Measurements from ENCODE around the gene RALGAPB. TPM values are rescaled to one million over a fixed set of nuclear protein-coding genes. Genes with fewer than 3 reads are reported as not detected.
"Not testable (repeated sequence)": the region's sequence is repeated elsewhere in the genome, so short reads cannot be mapped to it uniquely, and the experiment has no call there.

RALGAPB gene
- total RNA-seq, 1 donor from 2014 or later: 20.8 TPM

DNA sequence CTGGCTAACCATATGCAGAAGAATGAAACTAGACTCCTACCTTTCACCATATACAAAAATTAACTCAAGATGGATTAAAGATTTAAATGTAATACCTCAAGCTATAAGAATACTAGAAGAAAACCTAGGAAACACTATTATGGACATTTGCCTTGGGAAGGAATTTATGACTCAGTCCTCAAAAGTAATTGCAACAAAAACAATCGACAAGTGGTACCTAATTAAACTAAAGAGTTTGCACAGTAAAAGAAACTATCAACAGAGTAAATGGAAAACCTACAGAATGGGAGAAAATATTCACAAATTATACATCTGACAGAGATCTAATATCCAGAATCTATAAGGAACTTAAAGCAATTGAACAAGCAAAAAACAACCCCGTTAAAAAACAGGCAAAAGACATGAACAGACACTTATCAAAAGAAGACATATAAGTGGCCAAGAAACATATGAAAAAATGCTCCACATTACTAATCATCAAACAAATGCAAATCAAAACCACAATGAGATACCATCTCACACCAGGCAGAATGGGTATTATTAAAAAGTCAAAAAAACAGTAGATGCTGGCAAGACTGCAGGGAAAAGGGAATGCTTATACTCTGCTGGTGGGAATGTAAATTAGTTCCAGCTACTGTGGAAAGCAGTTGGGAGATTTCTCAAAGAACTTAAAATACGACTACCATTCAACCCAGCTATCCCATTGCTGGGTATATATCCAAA is 31.9 kb downstream of the RALGAPB start:
- no peaks in the 10 kb centered on the region for H3K27me3 ChIP-seq (ENCODE audit: control insufficient read depth, insufficient read depth, low read length)
- no peak for DNase-seq (ENCODE audit: low read depth)
- H3K36me3 ChIP-seq (ENCODE audit: control insufficient read depth, insufficient read depth, low read length): peaks cover 7% of the 10 kb centered on the region
- FAIRE-seq: no peak
- TF ChIP-seq, protein P1, sequence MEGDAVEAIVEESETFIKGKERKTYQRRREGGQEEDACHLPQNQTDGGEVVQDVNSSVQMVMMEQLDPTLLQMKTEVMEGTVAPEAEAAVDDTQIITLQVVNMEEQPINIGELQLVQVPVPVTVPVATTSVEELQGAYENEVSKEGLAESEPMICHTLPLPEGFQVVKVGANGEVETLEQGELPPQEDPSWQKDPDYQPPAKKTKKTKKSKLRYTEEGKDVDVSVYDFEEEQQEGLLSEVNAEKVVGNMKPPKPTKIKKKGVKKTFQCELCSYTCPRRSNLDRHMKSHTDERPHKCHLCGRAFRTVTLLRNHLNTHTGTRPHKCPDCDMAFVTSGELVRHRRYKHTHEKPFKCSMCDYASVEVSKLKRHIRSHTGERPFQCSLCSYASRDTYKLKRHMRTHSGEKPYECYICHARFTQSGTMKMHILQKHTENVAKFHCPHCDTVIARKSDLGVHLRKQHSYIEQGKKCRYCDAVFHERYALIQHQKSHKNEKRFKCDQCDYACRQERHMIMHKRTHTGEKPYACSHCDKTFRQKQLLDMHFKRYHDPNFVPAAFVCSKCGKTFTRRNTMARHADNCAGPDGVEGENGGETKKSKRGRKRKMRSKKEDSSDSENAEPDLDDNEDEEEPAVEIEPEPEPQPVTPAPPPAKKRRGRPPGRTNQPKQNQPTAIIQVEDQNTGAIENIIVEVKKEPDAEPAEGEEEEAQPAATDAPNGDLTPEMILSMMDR (IDR thresholded peaks at IDR 0.05; ENCODE audit: insufficient read depth, low read length, severe bottlenecking): no peak
- H3K4me3 ChIP-seq (ENCODE audit: low read depth, low read length): no peak overlapping the region

DNA sequence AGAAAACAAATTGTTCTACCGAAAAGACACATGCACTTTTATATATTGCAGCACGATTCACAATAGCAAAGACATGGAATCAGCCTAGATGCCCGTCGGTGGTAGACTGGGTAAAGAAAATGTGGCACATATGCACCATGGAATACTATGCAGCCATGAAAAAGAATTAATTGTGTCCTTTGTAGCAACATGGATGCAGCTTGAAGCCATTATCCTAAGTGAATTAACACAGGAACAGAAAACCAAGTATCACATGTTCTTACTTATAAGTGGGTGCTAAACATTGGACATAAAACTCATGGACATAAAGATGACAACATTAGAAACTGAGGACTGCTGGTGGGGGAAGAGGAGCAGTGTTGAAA is 32.4 kb downstream of the RALGAPB start:
- FAIRE-seq (no peak), DNase-seq (ENCODE audit: low read depth) (no peak)
- Histone ChIP-seq H3K27me3 (ENCODE audit: control insufficient read depth, insufficient read depth, low read length) (no peaks in the 10 kb centered on the region), H3K36me3 (ENCODE audit: control insufficient read depth, insufficient read depth, low read length) (peaks cover 8% of the 10 kb centered on the region), H3K4me3 (ENCODE audit: low read depth, low read length) (no peak overlapping the region)
- TF ChIP-seq, protein P1 (IDR thresholded peaks at IDR 0.05; ENCODE audit: insufficient read depth, low read length, severe bottlenecking): no peak

DNA sequence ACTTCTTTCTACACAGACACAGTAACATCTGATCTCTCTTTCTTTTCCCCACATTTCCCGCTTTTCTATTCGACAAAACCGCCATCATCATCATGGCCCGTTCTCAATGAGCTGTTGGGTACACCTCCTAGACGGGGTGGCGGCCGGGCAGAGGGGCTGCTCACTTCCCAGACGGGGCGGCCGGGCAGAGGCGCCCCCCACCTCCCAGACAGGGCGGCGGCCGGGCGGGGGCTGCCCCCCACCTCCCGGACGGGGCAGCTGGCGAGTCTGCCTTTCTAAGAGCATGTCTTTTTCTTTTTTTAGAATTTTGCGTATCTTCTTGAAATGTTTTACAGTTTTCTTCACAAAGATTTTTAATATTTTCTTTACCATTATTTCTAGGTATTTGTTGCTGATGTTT is 39.1 kb downstream of the RALGAPB start:
- not testable (repeated sequence) for DNase-seq (ENCODE audit: low read depth); H3K36me3 ChIP-seq (ENCODE audit: control insufficient read depth, insufficient read depth, low read length); FAIRE-seq; H3K27me3 ChIP-seq (ENCODE audit: control insufficient read depth, insufficient read depth, low read length); H3K4me3 ChIP-seq (ENCODE audit: low read depth, low read length)

DNA sequence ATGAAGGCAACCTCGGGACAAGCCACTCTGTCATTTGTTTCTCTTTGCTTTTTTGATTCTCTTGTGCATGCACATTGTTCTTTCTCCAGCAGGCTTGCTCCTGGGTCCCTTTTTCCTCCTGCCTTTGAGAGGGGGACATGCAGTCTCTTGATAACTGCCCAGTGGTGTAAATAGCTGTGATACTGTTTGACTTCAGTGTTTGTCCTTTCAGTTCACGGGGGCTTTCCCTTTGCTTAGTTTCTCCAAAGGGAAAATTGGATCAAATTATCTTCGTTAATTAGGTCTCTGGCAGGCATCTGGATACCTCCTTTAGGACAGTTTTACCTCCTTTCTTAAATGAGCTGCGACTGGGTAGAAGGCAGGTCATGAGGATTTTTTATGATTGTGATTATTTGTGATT is 41.5 kb downstream of the RALGAPB start:
- H3K36me3 ChIP-seq (ENCODE audit: control insufficient read depth, insufficient read depth, low read length): peaks cover 7% of the 10 kb centered on the region
- TF ChIP-seq, protein P1 (IDR thresholded peaks at IDR 0.05; ENCODE audit: insufficient read depth, low read length, severe bottlenecking): no peak
- FAIRE-seq: no peak

DNA sequence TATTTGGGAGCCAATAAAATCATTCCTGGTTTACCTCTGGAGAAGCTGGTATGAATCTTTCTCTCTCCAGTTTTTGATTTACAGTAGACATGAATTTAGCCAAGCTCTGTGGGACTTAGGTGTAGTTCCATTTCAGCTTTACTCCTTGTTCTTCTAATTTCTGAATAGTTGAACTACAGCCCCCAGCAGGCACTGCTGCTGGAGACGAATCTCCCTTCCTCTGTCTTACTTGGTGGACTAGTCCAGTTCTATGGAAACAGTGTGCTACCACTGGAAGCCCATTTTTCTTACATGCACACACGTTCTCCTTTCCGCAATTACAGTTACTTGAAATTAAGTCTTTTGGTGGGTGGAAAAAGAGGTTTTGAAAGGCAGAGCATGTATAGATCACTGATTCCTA is 42.3 kb downstream of the RALGAPB start:
- Histone ChIP-seq H3K36me3 (ENCODE audit: control insufficient read depth, insufficient read depth, low read length) (peaks cover 5% of the 10 kb centered on the region), H3K4me3 (ENCODE audit: low read depth, low read length) (no peak overlapping the region), H3K27me3 (ENCODE audit: control insufficient read depth, insufficient read depth, low read length) (no peaks in the 10 kb centered on the region)
- no peak for FAIRE-seq
- no peak for DNase-seq (ENCODE audit: low read depth)
- TF ChIP-seq, protein P1 (IDR thresholded peaks at IDR 0.05; ENCODE audit: insufficient read depth, low read length, severe bottlenecking): no peak

More for the DNA sequence above, 41.5 kb downstream of the RALGAPB start:
- DNase-seq (ENCODE audit: low read depth): no peak
- H3K27me3 ChIP-seq (ENCODE audit: control insufficient read depth, insufficient read depth, low read length): no peaks in the 10 kb centered on the region
- H3K4me3 ChIP-seq (ENCODE audit: low read depth, low read length): no peak overlapping the region

DNA sequence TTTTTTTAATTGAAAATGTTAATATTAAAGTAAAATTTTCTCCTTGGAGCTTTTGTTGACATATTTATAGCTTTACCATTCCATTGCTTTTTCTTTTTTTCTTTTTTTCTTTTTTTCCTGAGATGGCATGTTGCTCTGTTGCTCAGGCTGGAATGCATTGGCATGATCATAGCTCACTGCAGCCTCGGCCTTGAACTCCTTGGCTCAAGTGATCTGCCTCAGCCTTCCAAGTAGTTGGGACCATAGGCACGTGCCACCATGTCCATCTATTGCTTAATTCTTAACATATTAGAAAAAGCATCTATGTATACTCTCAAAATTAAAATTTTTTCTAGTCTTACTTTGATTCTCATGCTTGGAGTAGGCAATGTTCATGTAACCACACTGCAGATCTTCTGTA is 43.0 kb downstream of the RALGAPB start:
- DNase-seq (ENCODE audit: low read depth) (no peak), FAIRE-seq (no peak)
- Histone ChIP-seq H3K36me3 (ENCODE audit: control insufficient read depth, insufficient read depth, low read length) (peaks cover 4% of the 10 kb centered on the region), H3K27me3 (ENCODE audit: control insufficient read depth, insufficient read depth, low read length) (no peaks in the 10 kb centered on the region), H3K4me3 (ENCODE audit: low read depth, low read length) (no peak overlapping the region)
- TF ChIP-seq, protein P1 (IDR thresholded peaks at IDR 0.05; ENCODE audit: insufficient read depth, low read length, severe bottlenecking): no peak

Data from bronchial epithelial cell (primary cell).